C4-2B (cell line): ENCODE data around the gene PPARG.

Source experiments
- ZFX ChIP-seq: fragments of 450-650 bp; IDR thresholded peaks from 2 replicates; pipeline ENCODE4 v1.6.1; 2017
- TF ChIP-seq, protein P1 (sequence below): fragments of 450-650 bp; conservative IDR thresholded peaks from 2 replicates; pipeline ENCODE4 v1.5.1; 2017; ENCODE audit warnings: mild to moderate bottlenecking

DNA sequence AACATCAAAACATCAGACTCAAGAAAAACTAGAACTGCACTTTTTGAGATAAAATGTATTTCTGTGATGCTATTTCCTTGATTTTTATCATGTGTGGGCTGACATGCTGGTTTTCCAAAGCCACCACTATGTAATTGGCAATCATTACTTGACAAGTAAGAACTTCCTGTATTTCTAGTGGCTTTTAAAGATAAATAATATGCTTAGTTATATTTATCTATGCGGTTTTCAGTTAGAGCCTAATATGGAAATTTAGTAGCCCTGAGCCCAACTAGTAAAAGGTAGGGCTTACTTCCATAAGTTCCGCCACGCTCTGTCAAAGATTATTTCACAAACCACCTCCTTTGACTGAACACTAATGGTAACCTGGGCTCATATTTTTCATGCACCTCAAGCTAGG is 91.6 kb downstream of the PPARG start:
- TF ChIP-seq, protein P1, sequence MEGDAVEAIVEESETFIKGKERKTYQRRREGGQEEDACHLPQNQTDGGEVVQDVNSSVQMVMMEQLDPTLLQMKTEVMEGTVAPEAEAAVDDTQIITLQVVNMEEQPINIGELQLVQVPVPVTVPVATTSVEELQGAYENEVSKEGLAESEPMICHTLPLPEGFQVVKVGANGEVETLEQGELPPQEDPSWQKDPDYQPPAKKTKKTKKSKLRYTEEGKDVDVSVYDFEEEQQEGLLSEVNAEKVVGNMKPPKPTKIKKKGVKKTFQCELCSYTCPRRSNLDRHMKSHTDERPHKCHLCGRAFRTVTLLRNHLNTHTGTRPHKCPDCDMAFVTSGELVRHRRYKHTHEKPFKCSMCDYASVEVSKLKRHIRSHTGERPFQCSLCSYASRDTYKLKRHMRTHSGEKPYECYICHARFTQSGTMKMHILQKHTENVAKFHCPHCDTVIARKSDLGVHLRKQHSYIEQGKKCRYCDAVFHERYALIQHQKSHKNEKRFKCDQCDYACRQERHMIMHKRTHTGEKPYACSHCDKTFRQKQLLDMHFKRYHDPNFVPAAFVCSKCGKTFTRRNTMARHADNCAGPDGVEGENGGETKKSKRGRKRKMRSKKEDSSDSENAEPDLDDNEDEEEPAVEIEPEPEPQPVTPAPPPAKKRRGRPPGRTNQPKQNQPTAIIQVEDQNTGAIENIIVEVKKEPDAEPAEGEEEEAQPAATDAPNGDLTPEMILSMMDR = no peak
- no peak for TF ChIP-seq ZFX
